Right lobe of liver (tissue), 4 donors: ENCODE results near the gene BEAN1.

Experiments used
- CTCF ChIP-seq, 4 donors: fragments of 200-600 bp in 3 of 4; fragments of 450-650 bp in 1 of 4; IDR thresholded peaks; one replicate each; pipeline versions ENCODE4 v1.5.1 to v1.8.0; 2016 to 2022; ENCODE audit warnings: antibody characterized with exemption in 4 of 4, mild to moderate bottlenecking in 2 of 4
- POLR2A ChIP-seq: fragments of 450-650 bp; IDR thresholded peaks from one replicate; pipeline ENCODE4 v1.6.1; 2017; ENCODE audit warnings: antibody characterized with exemption, mild to moderate bottlenecking
- donor health status: DM: no; HTN: no; CAD: no.
- donor health status: DM: no; HTN: no; CAD: no.
- donor health status: DM: no; HTN: yes; CAD: no.

- TF ChIP-seq POLR2A (no peak), CTCF (IDR thresholded peaks at IDR 0.05) (no peak)
These were observed 92.6 kb downstream of the BEAN1 start for GRCh38 chr16:66519482-66520373.
